Measurements from ENCODE around the gene MRPL20. TPM values are rescaled to one million over a fixed set of nuclear protein-coding genes. Genes with fewer than 3 reads are reported as not detected.
"Not testable (repeated sequence)": the region's sequence is repeated elsewhere in the genome, so short reads cannot be mapped to it uniquely, and the experiment has no call there.

The MRPL20 gene
- total and polyA plus RNA-seq, 4 experiments from 2014 or later = 119 to 202 (median 147) TPM

- Mint-ChIP-seq H3K9me3 (no peaks in the 10 kb centered on the region), H3K27me3 (no peaks in the 10 kb centered on the region), H3K27ac (peak overlapping the region in 6 of 7 donors; percentile 72 to 87 (median 82)), H3K4me3 (peak overlapping the region; percentile 29 to 77 (median 64)), H3K36me3 (peaks cover 0 to 16% of the 10 kb centered on the region in 2 donors), H3K4me1 (peaks cover 6 to 45% (median 28%) of the 10 kb centered on the region in 4 donors)
- Histone ChIP-seq H3K4me1 (ENCODE audit: insufficient read depth, low read length) (peaks cover 46% of the 10 kb centered on the region), H3K27me3 (ENCODE audit: insufficient read depth, low read length) (no peaks in the 10 kb centered on the region), H3K9me3 (ENCODE audit: control insufficient read depth in 1 of 2, low read length in 2 of 2) (no peaks in the 10 kb centered on the region), H3K36me3 (ENCODE audit: insufficient read depth, low read length) (no peaks in the 10 kb centered on the region), H3K4me3 (ENCODE audit: low read length in 2 of 2) (no peak overlapping the region), H3K27ac (ENCODE audit: low read depth, low read length) (no peak overlapping the region)
- intact Hi-C loops (cut with micrococcal nuclease) = loop anchor here (2.0 kb wide), 1 partner anchor 24 kb away; the partner anchor contains the start of gene DVL1
- POLR2A ChIA-PET (ENCODE audit: partially characterized antibody) = interaction anchor here (2.9 to 10.2 kb wide), 3 partner anchors 21 to 34 kb away, joined by 24 to 149 read pairs (median 74); partner anchors contain the start of genes CCNL2 and MRPL20
- DNase-seq = no peak
- CTCF ChIA-PET (ENCODE audit: partially characterized antibody) = interaction anchor here (0.9 to 2.6 kb wide), 12 partner anchors 10 to 251 kb away, joined by 3 to 11 read pairs (median 6); partner anchors contain the start of gene CCNL2
Measured at GRCh38 chr1:1373051-1373814, 33.9 kb downstream of the MRPL20 start.

- peaks cover 6 to 45% (median 28%) of the 10 kb centered on the region in 4 donors for H3K4me1 Mint-ChIP-seq
- DNase-seq = peak; percentile 68 to 79 (median 72)
- peak overlapping the region in 7 of 8 donors; percentile 38 to 77 (median 63) for H3K4me3 Mint-ChIP-seq
- ChIA-PET POLR2A (ENCODE audit: partially characterized antibody) (interaction anchor here (0.7 to 10.2 kb wide), 9 partner anchors 13 to 249 kb away, joined by 3 to 149 read pairs (median 5); partner anchors contain the start of genes CCNL2, MIB2, MRPL20 and UBE2J2), CTCF (ENCODE audit: partially characterized antibody) (interaction anchor here (0.8 to 2.6 kb wide), 21 partner anchors 9 to 253 kb away, joined by 3 to 11 read pairs (median 4); partner anchors contain the start of genes CCNL2 and MRPL20)
- H3K27me3 ChIP-seq (ENCODE audit: insufficient read depth, low read length) = no peaks in the 10 kb centered on the region
- peak overlapping the region in 6 of 7 donors; percentile 81 to 92 (median 85) for H3K27ac Mint-ChIP-seq
- intact Hi-C loops (cut with micrococcal nuclease) = loop anchor here (2.0 kb wide), 1 partner anchor 23 kb away; the partner anchor contains the start of gene DVL1
- no peaks in the 10 kb centered on the region for H3K36me3 ChIP-seq (ENCODE audit: insufficient read depth, low read length)
- H3K36me3 Mint-ChIP-seq = peaks cover 0 to 16% of the 10 kb centered on the region in 2 donors
- H3K4me3 ChIP-seq (ENCODE audit: low read length in 2 of 2) = peak overlapping the region in 1 of 2 donors; percentile 53
- H3K27me3 Mint-ChIP-seq = no peaks in the 10 kb centered on the region
- no peaks in the 10 kb centered on the region for H3K9me3 ChIP-seq (ENCODE audit: control insufficient read depth in 1 of 2, low read length in 2 of 2)
- no peaks in the 10 kb centered on the region for H3K9me3 Mint-ChIP-seq
- peaks cover 46% of the 10 kb centered on the region for H3K4me1 ChIP-seq (ENCODE audit: insufficient read depth, low read length)
- H3K27ac ChIP-seq (ENCODE audit: low read depth, low read length) = peak overlapping the region; percentile 64
Measured at GRCh38 chr1:1371746-1372711, 35.1 kb downstream of the MRPL20 start.

GRCh38 chr1:1371364-1371745 lies 35.7 kb downstream of the MRPL20 start:
- peaks cover 6 to 45% (median 28%) of the 10 kb centered on the region in 4 donors for H3K4me1 Mint-ChIP-seq
- CTCF ChIA-PET (ENCODE audit: partially characterized antibody) = interaction anchor here (0.8 to 2.6 kb wide), 13 partner anchors 8 to 249 kb away, joined by 3 to 11 read pairs (median 6); partner anchors contain the start of genes CCNL2 and MRPL20
- Histone ChIP-seq H3K9me3 (ENCODE audit: control insufficient read depth in 1 of 2, low read length in 2 of 2) (no peaks in the 10 kb centered on the region), H3K4me3 (ENCODE audit: low read length in 2 of 2) (peak overlapping the region in 1 of 2 donors; percentile 53), H3K4me1 (ENCODE audit: insufficient read depth, low read length) (peaks cover 46% of the 10 kb centered on the region), H3K36me3 (ENCODE audit: insufficient read depth, low read length) (no peaks in the 10 kb centered on the region), H3K27ac (ENCODE audit: low read depth, low read length) (peak overlapping the region; percentile 64), H3K27me3 (ENCODE audit: insufficient read depth, low read length) (no peaks in the 10 kb centered on the region)
- POLR2A ChIA-PET (ENCODE audit: partially characterized antibody) = interaction anchor here (0.5 to 10.2 kb wide), 9 partner anchors 12 to 249 kb away, joined by 3 to 149 read pairs (median 4); partner anchors contain the start of genes CCNL2, MIB2 and MRPL20
- intact Hi-C loops (cut with micrococcal nuclease) = no loop called here
- peaks cover 0 to 16% of the 10 kb centered on the region in 2 donors for H3K36me3 Mint-ChIP-seq
- H3K27me3 Mint-ChIP-seq = no peaks in the 10 kb centered on the region
- H3K9me3 Mint-ChIP-seq = no peaks in the 10 kb centered on the region
- DNase-seq = peak; percentile 87 to 96 (median 90)
- peak overlapping the region; percentile 35 to 77 (median 64) for H3K4me3 Mint-ChIP-seq
- H3K27ac Mint-ChIP-seq = peak overlapping the region in 6 of 7 donors; percentile 74 to 92 (median 85)

GRCh38 chr1:1370771-1371300 lies 36.3 kb downstream of the MRPL20 start:
- Mint-ChIP-seq H3K36me3 (peaks cover 0 to 16% of the 10 kb centered on the region in 2 donors), H3K4me1 (peaks cover 6 to 42% (median 27%) of the 10 kb centered on the region in 4 donors), H3K27ac (peak overlapping the region in 6 of 7 donors; percentile 24 to 92 (median 87)), H3K27me3 (no peaks in the 10 kb centered on the region), H3K9me3 (no peaks in the 10 kb centered on the region), H3K4me3 (peak overlapping the region in 5 of 8 donors; percentile 20 to 73 (median 38))
- DNase-seq = peak in 2 of 5 donors; percentile 22 to 45
- ChIA-PET POLR2A (ENCODE audit: partially characterized antibody) (interaction anchor here (0.5 to 10.2 kb wide), 6 partner anchors 17 to 245 kb away, joined by 3 to 149 read pairs (median 5); partner anchors contain the start of genes CCNL2, MIB2 and MRPL20), CTCF (ENCODE audit: partially characterized antibody) (interaction anchor here (1.5 to 2.6 kb wide), 8 partner anchors 8 to 249 kb away, joined by 4 to 9 read pairs (median 7); no protein-coding TSS in a partner anchor)
- peak overlapping the region; percentile 64 for H3K27ac ChIP-seq (ENCODE audit: low read depth, low read length)
- H3K4me1 ChIP-seq (ENCODE audit: insufficient read depth, low read length) = peaks cover 41% of the 10 kb centered on the region
- intact Hi-C loops (cut with micrococcal nuclease) = no loop called here
- H3K27me3 ChIP-seq (ENCODE audit: insufficient read depth, low read length) = no peaks in the 10 kb centered on the region
- H3K4me3 ChIP-seq (ENCODE audit: low read length in 2 of 2) = no peak overlapping the region
- H3K9me3 ChIP-seq (ENCODE audit: control insufficient read depth in 1 of 2, low read length in 2 of 2) = no peaks in the 10 kb centered on the region
- H3K36me3 ChIP-seq (ENCODE audit: insufficient read depth, low read length) = no peaks in the 10 kb centered on the region

- H3K36me3 Mint-ChIP-seq = peaks cover 0 to 12% of the 10 kb centered on the region in 2 donors
- H3K9me3 ChIP-seq (ENCODE audit: control insufficient read depth in 1 of 2, low read length in 2 of 2); DNase-seq; intact Hi-C loops (cut with micrococcal nuclease); H3K27me3 Mint-ChIP-seq; H3K4me3 ChIP-seq (ENCODE audit: low read length in 2 of 2); H3K36me3 ChIP-seq (ENCODE audit: insufficient read depth, low read length); H3K9me3 Mint-ChIP-seq; H3K27ac ChIP-seq (ENCODE audit: low read depth, low read length); H3K27me3 ChIP-seq (ENCODE audit: insufficient read depth, low read length): not testable (repeated sequence)
- CTCF ChIA-PET (ENCODE audit: partially characterized antibody) = interaction anchor here (0.6 to 1.8 kb wide), 3 partner anchors 30 to 419 kb away, joined by 3 to 5 read pairs (median 4); no protein-coding TSS in a partner anchor
- H3K27ac Mint-ChIP-seq = peak overlapping the region in 5 of 7 donors; percentile 18 to 84 (median 52)
- H3K4me1 Mint-ChIP-seq = peaks cover 3 to 37% (median 23%) of the 10 kb centered on the region in 4 donors
- peaks cover 40% of the 10 kb centered on the region for H3K4me1 ChIP-seq (ENCODE audit: insufficient read depth, low read length)
- POLR2A ChIA-PET (ENCODE audit: partially characterized antibody) = interaction anchor here (1.1 to 10.2 kb wide), 4 partner anchors 16 to 37 kb away, joined by 3 to 149 read pairs (median 38); partner anchors contain the start of genes CCNL2 and MRPL20
- H3K4me3 Mint-ChIP-seq = peak overlapping the region in 3 of 8 donors; percentile 20 to 60 (median 40)
Measured at GRCh38 chr1:1370094-1370493, 37.0 kb downstream of the MRPL20 start.

GRCh38 chr1:1367315-1367714 lies 39.8 kb downstream of the MRPL20 start:
- H3K9me3 ChIP-seq (ENCODE audit: control insufficient read depth in 1 of 2, low read length in 2 of 2) = no peaks in the 10 kb centered on the region
- H3K27me3 ChIP-seq (ENCODE audit: insufficient read depth, low read length) = no peaks in the 10 kb centered on the region
- H3K4me3 ChIP-seq (ENCODE audit: low read length in 2 of 2) = no peak overlapping the region
- no peaks in the 10 kb centered on the region for H3K36me3 ChIP-seq (ENCODE audit: insufficient read depth, low read length)
- Mint-ChIP-seq H3K36me3 (peaks cover 0 to 3% of the 10 kb centered on the region in 2 donors), H3K4me3 (no peak overlapping the region), H3K27ac (no peak overlapping the region), H3K4me1 (peaks cover 0 to 23% (median 14%) of the 10 kb centered on the region in 4 donors), H3K9me3 (no peaks in the 10 kb centered on the region), H3K27me3 (no peaks in the 10 kb centered on the region)
- POLR2A ChIA-PET (ENCODE audit: partially characterized antibody) = no interaction called here
- no peak overlapping the region for H3K27ac ChIP-seq (ENCODE audit: low read depth, low read length)
- CTCF ChIA-PET (ENCODE audit: partially characterized antibody) = no interaction called here
- intact Hi-C loops (cut with micrococcal nuclease) = no loop called here
- peak in 1 of 5 donors; percentile 27 for DNase-seq
- H3K4me1 ChIP-seq (ENCODE audit: insufficient read depth, low read length) = peaks cover 18% of the 10 kb centered on the region
